DND-41 (cell line): ENCODE data around the gene MARK4.

Experiments used
- CTCF ChIP-seq: IDR thresholded peaks from 2 replicates; pipeline ENCODE4 v1.5.1; 2012; ENCODE audit warnings: borderline replicate concordance, low read length, moderate library complexity, mild to moderate bottlenecking; ENCODE audit not compliant: poor library complexity, severe bottlenecking; ENCODE audit errors: extremely low read depth
- EZH2 ChIP-seq: IDR thresholded peaks from 3 replicates; pipeline ENCODE4 v1.6.1; 2012; ENCODE audit warnings: borderline replicate concordance, low read depth, mild to moderate bottlenecking, moderate library complexity, low read length, inconsistent platforms; ENCODE audit not compliant: severe bottlenecking

DNA sequence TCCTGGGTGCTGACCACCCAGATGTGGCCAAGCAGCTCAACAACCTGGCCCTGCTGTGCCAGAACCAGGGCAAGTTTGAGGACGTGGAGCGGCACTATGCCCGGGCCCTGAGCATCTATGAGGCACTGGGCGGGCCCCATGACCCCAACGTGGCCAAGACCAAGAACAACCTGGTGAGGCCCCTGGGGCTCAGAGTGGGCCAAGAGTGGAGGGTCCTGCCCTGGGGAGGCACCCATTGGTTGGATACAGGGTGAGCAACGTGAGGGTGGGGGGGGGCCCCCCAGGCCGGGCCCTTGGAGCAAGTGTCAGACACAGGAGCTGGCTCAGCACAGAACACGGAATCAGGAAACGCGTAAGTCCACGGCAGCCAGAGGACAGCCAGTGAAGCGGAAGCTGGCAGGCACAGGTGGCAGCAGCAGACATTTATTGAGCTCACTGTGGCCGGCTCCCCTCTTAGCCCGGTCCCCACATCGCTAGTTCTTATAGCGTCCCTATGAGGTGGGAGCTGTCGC, 98.4 kb downstream of the MARK4 start:
- TF ChIP-seq CTCF = no peak
- no peak for TF ChIP-seq EZH2
